MV-4-11 (cell line): Measurements from ENCODE around the gene JAK1.

Experiments
- DNase-seq: peaks from one replicate; lab custom pipeline; 2025; lab: John Stamatoyannopoulos, UW

Gene JAK1

GRCh38 chr1:64892576-64893573, 73.5 kb downstream of the JAK1 start:
- no peak for DNase-seq

GRCh38 chr1:64891448-64891825, 74.9 kb downstream of the JAK1 start:
- DNase-seq: no peak

- DNase-seq: no peak
Observed at GRCh38 chr1:64890699-64891447, 75.5 kb downstream of the JAK1 start.

- DNase-seq: no peak
Observed at GRCh38 chr1:64887689-64888217, 78.6 kb downstream of the JAK1 start.

GRCh38 chr1:64886877-64887276, 79.5 kb downstream of the JAK1 start:
- DNase-seq: no peak

- no peak for DNase-seq
Observed at GRCh38 chr1:64885648-64886047, 80.7 kb downstream of the JAK1 start.

- no peak for DNase-seq
Observed at GRCh38 chr1:64884261-64885040, 81.9 kb downstream of the JAK1 start.

GRCh38 chr1:64882574-64883255, 83.6 kb downstream of the JAK1 start:
- no peak for DNase-seq

GRCh38 chr1:64881281-64881680, 85.1 kb downstream of the JAK1 start:
- no peak for DNase-seq

GRCh38 chr1:64880449-64880848, 85.9 kb downstream of the JAK1 start:
- no peak for DNase-seq

GRCh38 chr1:64878931-64879611, 87.3 kb downstream of the JAK1 start:
- DNase-seq: no peak

GRCh38 chr1:64878090-64878489, 88.3 kb downstream of the JAK1 start:
- DNase-seq: no peak

- no peak for DNase-seq
Observed at GRCh38 chr1:64877598-64877997, 88.8 kb downstream of the JAK1 start.

- DNase-seq: no peak
Observed at GRCh38 chr1:64877151-64877550, 89.2 kb downstream of the JAK1 start.

- DNase-seq: no peak
Observed at GRCh38 chr1:64875606-64876005, 90.7 kb downstream of the JAK1 start.

GRCh38 chr1:64875101-64875500, 91.2 kb downstream of the JAK1 start:
- no peak for DNase-seq

GRCh38 chr1:64874666-64875065, 91.7 kb downstream of the JAK1 start:
- DNase-seq: no peak

GRCh38 chr1:64873576-64873975, 92.8 kb downstream of the JAK1 start:
- no peak for DNase-seq

- no peak for DNase-seq
Observed at GRCh38 chr1:64872067-64872466, 94.3 kb downstream of the JAK1 start.

GRCh38 chr1:64871256-64871655, 95.1 kb downstream of the JAK1 start:
- no peak for DNase-seq

- DNase-seq: no peak
Observed at GRCh38 chr1:64867266-64867665, 99.1 kb downstream of the JAK1 start.
